Suprapubic skin (tissue), 3 donors: ENCODE results near the gene GSAP.

Source experiments
- POLR2AphosphoS5 ChIP-seq, 3 donors: sonication (generic); formaldehyde crosslinking; IDR thresholded peaks; one replicate each; pipeline ENCODE4 v1.6.1; 2017; ENCODE audit warnings: antibody characterized with exemption in 3 of 3
- TF ChIP-seq, protein P1 (sequence below), 2 donors: fragments of 200-600 bp in 1 of 2; fragments of 450-650 bp in 1 of 2; sonication (generic) in 1 of 2; IDR thresholded peaks; one replicate each; pipeline ENCODE4 v1.5.1; 2016 to 2019; ENCODE audit warnings: antibody characterized with exemption in 2 of 2, mild to moderate bottlenecking in 1 of 2, moderate library complexity in 1 of 2

DNA sequence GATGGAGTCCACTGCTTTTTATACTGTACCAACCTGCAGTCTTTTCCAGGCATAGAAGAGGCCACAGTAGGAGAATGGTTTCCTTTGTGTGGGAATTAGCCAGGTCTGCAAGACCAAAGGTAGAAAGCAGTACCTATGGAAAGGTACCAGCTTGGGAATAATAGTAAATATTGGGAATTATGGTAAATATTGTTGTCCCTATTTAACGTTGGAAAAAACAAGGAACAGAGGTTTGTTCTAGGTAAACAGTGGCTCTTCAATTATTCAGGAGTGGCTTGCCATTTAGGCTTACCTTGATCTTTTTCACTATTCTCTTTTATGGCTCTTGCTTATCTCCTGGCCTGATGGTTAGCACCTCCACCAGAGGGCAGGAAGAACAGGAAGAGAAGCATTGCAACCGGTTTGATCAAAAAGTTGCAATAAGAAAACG lies 43.9 kb upstream of the GSAP start:
- TF ChIP-seq POLR2AphosphoS5 (IDR thresholded peaks at IDR 0.05), result no peak
- TF ChIP-seq, protein P1, sequence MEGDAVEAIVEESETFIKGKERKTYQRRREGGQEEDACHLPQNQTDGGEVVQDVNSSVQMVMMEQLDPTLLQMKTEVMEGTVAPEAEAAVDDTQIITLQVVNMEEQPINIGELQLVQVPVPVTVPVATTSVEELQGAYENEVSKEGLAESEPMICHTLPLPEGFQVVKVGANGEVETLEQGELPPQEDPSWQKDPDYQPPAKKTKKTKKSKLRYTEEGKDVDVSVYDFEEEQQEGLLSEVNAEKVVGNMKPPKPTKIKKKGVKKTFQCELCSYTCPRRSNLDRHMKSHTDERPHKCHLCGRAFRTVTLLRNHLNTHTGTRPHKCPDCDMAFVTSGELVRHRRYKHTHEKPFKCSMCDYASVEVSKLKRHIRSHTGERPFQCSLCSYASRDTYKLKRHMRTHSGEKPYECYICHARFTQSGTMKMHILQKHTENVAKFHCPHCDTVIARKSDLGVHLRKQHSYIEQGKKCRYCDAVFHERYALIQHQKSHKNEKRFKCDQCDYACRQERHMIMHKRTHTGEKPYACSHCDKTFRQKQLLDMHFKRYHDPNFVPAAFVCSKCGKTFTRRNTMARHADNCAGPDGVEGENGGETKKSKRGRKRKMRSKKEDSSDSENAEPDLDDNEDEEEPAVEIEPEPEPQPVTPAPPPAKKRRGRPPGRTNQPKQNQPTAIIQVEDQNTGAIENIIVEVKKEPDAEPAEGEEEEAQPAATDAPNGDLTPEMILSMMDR (IDR thresholded peaks at IDR 0.05), result no peak
